ENCODE data around the gene EXD3.
"Not testable (repeated sequence)": the region's sequence is repeated elsewhere in the genome, so short reads cannot be mapped to it uniquely, and the experiment has no call there.

The EXD3 gene

GRCh38 chr9:137458194-137459151, 35.5 kb upstream of the EXD3 start:
- no peak for DNase-seq (ENCODE audit: low read depth in 2 of 2)

GRCh38 chr9:137457406-137458193, 34.6 kb upstream of the EXD3 start:
- DNase-seq (ENCODE audit: low read depth in 2 of 2): no peak

DNA sequence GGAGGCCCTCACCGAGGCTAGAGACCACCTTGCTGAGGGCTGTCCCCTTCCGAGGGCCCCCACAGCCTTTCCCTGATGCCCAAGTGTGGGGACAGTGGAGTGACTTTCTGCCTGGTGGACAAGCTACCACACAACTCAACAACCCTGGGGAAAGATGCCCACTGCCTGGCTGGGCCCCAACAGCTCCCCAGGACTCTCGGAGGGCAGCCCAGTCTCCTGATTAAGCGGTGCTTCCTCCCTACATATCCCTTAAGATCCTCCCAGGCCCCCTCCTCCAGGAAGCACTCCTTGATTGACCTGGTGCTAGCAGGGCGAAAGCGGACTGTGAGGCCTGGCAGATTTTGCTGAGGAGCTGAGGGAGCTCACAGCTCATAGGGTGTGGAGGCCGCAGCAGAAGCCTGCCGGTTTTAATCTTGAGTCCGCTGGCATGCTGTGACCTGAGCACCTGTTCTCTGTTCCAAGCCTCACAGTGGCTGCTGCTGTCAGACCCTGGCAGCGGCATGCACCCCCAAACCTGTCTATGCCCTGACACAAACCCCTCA, 34.0 kb upstream of the EXD3 start:
- DNase-seq (ENCODE audit: low read depth in 2 of 2): no peak

GRCh38 chr9:137456061-137456863, 33.3 kb upstream of the EXD3 start:
- no peak for DNase-seq (ENCODE audit: low read depth in 2 of 2)

DNA sequence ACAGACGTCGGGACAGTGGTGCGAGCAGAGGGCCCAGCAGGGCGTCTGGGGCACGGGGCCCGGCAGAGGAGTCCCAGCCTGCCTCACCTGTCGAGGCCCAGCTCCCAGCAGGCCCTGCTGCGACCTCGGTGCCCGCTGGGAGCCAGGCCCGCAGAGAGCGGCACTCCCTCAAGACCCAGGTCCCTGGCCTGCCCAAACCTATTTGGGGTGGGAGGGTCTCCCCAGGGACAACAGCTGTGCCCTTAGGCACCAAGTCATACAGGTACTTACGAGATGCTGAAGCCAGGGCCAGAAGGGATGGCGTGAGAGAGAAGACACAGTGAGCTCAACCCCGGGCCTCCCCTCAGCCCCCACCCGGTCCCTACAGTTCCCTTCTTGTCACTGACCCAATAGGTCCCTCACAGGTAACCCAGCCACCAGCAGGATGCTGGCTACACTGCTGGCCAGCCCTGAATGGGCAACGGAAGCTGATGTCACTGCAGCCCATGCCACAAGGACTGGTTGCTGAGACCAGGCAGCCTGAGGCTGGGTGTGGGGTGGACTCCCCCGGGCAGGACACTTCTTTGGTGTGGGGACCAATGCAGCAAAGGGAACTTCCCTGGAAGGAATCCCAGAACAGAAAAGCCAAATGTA, 32.5 kb upstream of the EXD3 start:
- DNase-seq (ENCODE audit: low read depth in 2 of 2): no peak

DNA sequence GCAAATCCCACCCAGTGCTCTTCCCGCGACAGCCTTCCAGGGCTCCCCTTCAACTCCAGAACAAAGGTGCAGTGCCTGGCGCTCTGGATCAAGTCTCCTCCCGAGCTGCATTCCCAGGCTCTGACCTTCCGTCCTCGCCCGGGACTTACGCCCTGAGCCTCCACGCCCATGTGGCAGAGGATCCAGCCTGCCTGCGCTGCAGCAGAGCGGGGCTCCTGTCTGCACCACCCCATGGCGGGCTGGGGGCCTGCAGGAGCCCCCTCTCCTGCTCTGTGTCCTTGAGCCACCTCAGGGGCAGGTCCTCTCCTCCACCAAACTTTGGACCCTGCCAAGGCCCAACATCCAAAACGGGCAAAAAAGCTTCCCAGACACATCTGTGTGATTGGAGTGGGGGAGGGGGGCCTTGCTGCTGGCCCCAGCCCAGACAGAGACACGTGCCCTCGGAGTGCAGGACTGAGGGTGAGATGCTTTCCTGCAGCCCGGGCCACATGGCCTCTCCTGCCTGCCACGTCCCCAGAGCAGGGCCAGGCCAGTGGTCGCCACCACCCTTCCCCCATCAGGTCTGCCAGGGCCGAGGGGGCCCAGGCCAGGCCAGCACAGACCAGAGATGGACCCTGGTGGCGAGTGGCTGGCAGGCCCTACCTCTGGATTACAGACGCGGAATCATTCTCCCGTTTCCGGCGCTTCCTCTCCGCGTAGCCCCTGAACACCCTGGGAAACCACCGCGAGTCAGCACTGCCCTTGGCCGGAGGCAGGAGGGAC, 31.8 kb upstream of the EXD3 start:
- DNase-seq (ENCODE audit: low read depth in 2 of 2): no peak

DNA sequence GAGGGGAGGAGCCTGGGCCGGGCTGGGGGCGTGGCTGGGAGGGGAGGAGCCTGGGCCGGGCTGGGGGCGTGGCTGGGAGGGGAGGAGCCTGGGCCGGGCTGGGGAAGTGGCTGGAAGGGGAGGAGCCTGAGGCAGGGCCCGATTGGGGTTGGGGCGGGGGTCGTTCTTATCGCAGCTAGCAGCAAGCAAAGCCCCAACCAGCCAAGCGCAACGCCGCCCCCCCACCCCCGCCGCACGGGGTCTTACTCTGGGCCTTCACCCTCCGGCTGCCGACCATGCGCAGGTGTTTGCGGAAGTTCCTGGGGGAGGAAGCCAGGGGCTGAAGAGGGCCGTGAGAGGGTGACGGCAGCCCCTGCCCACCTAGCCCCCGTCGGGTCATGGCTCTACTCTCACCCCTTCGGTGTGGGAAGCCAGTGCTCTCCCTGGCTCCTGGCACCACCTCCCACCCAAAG, 31.2 kb upstream of the EXD3 start:
- peak in 1 of 2 donors; percentile 47 for DNase-seq (ENCODE audit: low read depth in 2 of 2)

GRCh38 chr9:137453643-137454081, 30.7 kb upstream of the EXD3 start:
- peak; percentile 56 to 60 for DNase-seq (ENCODE audit: low read depth in 2 of 2)

DNA sequence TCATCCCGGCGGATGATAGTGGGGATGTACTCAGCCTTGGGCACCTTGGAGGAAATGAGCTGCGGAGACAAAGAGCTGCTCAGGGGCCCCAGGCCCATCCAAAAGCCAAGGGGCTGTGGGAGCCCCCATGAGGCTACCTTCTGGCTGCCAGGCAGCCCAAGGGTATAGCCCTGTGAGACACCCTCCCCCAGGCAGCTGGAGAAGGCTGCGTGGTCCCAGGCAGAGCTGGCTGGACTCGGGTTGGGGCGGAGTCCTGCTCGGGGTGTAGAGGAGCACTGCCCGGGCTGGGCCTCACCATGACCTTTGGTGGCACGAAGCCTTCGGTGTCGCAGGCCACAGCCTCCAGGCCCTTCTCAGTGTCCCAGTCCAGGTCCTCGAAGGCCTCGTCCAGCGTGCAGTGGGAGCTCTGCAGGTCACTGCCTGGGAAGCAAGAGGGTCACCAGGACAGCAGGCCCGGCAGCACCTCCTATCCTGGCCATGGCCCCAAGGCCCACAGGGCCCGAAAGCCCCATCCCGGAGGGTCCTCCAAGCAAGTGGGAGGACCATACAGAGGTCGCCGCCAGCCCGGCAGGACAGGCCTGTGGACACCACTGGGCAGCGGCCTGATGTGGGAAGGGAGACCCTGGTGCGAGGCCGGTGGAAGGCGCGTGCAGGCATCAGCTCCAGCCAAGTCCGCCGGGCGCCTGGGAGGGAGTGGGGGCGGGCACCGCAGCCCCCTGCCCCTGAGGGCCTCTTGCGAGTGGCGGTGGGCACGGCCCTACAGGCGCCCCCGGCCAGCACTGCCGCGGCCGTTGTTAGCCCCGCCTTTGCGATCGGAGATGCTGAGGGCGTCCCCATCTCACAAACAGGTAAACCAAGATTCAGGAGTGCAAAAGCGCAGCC, 30.0 kb upstream of the EXD3 start:
- no peak for DNase-seq (ENCODE audit: low read depth in 2 of 2)

DNA sequence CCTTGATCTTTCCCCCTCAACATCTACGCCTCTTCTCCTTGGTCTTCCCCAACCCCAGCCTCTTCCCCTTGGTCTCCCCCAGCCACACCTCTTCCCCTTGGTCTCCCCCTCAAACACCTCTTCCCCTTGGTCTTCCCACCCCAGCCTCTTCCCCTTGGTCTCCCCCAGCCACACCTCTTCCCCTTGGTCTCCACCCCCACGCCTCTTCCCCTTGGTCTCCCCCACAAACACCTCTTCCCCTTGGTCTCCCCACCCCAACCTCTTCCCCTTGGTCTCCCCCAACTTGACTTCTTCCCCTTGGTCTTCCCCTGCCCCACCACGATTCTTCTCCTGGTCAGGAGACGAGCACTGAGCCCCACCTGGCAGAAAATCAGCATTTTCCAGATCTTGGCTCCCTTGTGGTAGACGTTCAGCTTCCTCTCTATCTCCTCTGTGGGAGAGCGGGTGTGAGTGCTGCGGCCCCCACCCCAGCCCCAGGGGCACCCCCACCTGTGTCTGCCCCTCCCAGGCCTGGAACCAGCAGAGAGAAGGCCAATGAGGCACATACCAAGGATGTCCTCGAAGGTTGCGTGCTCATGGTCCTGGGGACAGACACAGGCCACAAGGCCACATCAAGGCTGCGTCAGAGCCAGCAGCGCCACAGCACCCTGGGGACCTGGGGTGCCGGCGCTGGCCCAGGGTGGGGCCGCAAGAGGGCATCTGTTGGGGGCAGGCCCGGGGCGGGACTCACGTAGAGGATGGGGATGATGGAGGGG, 29.2 kb upstream of the EXD3 start:
- no peak for DNase-seq (ENCODE audit: low read depth in 2 of 2)

DNA sequence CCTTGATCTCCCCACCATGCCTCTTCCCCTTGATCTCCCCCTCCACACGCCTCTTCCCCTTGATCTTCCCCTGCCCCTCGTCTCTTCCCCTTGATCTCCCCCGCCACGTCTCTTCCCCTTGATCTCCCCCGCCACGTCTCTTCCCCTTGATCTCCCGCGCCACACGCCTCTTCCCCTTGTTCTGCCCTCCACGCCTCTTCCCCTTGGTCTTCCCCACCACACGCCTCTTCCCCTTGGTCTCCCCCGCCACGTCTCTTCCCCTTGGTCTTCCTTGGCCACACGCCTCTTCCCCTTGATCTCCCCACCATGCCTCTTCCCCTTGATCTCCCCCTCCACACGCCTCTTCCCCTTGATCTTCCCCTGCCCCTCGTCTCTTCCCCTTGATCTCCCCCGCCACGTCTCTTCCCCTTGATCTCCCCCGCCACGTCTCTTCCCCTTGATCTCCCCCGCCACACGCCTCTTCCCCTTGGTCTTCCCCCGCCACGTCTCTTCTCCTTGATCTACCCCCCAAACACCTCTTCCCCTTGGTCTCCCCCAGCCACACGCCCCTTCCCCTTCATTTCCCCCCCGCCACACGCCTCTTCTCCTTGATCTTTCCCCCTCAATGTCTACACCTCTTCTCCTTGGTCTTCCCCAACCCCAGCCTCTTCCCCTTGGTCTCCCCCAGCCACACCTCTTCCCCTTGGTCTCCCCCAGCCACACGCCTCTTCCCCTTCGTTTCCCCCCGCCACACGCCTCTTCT, 28.5 kb upstream of the EXD3 start:
- not testable (repeated sequence) for DNase-seq (ENCODE audit: low read depth in 2 of 2)

GRCh38 chr9:137450539-137451222, 27.7 kb upstream of the EXD3 start:
- DNase-seq (ENCODE audit: low read depth in 2 of 2): not testable (repeated sequence)

- DNase-seq (ENCODE audit: low read depth in 2 of 2): no peak
Observed at GRCh38 chr9:137449931-137450538, 27.1 kb upstream of the EXD3 start.

GRCh38 chr9:137449081-137449844, 26.3 kb upstream of the EXD3 start:
- DNase-seq (ENCODE audit: low read depth in 2 of 2): no peak

- no peak for DNase-seq (ENCODE audit: low read depth in 2 of 2)
Observed at GRCh38 chr9:137448602-137448962, 25.6 kb upstream of the EXD3 start.
